Uterus (tissue), 4 donors: Measurements from ENCODE around the gene KLF5. TPM values are rescaled to one million over a fixed set of nuclear protein-coding genes. Genes with fewer than 3 reads are reported as not detected.

ENCODE experiments used
- DNase-seq, 2 donors: peaks; one replicate each; pipeline ENCODE4 v3.0.0-alpha.2; 2019 to 2020
- H3K27ac ChIP-seq, 2 donors: fragments of 200-600 bp; sonication (generic); 1 replicate in 1 of 2; 2 replicates in 1 of 2; pipeline ENCODE4 v1.5.1; 2016 to 2018
- H3K27me3 ChIP-seq, 2 donors: fragments of 200-600 bp; sonication (generic); one replicate each; pipeline ENCODE4 v1.5.1; 2018 to 2019; ENCODE audit warnings: control low read depth in 1 of 2
- H3K36me3 ChIP-seq, 2 donors: fragments of 200-600 bp; sonication (generic); one replicate each; pipeline ENCODE4 v1.5.1; 2019; ENCODE audit warnings: control low read depth in 1 of 2
- H3K4me1 ChIP-seq, 2 donors: fragments of 200-600 bp; sonication (generic); one replicate each; pipeline ENCODE4 v1.5.1; 2018 to 2019; ENCODE audit warnings: control low read depth in 1 of 2
- H3K4me3 ChIP-seq, 2 donors: fragments of 200-600 bp; sonication (generic); 1 replicate in 1 of 2; 2 replicates in 1 of 2; pipeline ENCODE4 v1.5.1; 2018 to 2019; ENCODE audit warnings: mild to moderate bottlenecking in 1 of 2
- H3K9me3 ChIP-seq, 2 donors: fragments of 200-600 bp; sonication (generic); one replicate each; pipeline ENCODE4 v1.5.1; 2019; ENCODE audit warnings: control low read depth in 1 of 2
- POLR2A ChIP-seq, 2 donors: fragments of 450-650 bp; IDR thresholded peaks; one replicate each; pipeline ENCODE4 v1.6.1; 2016; ENCODE audit warnings: antibody characterized with exemption in 2 of 2, mild to moderate bottlenecking in 1 of 2, moderate library complexity in 1 of 2
- intact Hi-C: fragments of 100-400 bp; cut with DNase I; formaldehyde crosslinking; loops from one replicate; pipeline ENCODE4 v1.15.1; 2023; ENCODE audit warnings: low total_unique reads
- total RNA-seq, 4 donors: library from RNA; depleted of rRNA in 3 of 4; stranded (reverse); fragments of >200 nt in 3 of 4; gene quantifications; one replicate each; pipeline versions ENCODE4 v1.1.0 to v1.2.4, GENCODE V29; 2014 to 2023
- TF ChIP-seq, protein P1 (sequence below), 4 experiments: fragments of 200-600 bp in 2 of 4; fragments of 450-650 bp in 2 of 4; sonication (generic) in 2 of 4; IDR thresholded peaks; one replicate each; pipeline ENCODE4 v1.5.1; 2016 to 2019; ENCODE audit warnings: antibody characterized with exemption in 4 of 4, mild to moderate bottlenecking in 2 of 4, moderate library complexity in 1 of 4
- donor health status: DM: yes; HTN: yes; CAD: no.

The KLF5 gene
- total RNA-seq, 4 donors from 2014 or later: 0.77 to 10.7 (median 5.7) TPM

DNA sequence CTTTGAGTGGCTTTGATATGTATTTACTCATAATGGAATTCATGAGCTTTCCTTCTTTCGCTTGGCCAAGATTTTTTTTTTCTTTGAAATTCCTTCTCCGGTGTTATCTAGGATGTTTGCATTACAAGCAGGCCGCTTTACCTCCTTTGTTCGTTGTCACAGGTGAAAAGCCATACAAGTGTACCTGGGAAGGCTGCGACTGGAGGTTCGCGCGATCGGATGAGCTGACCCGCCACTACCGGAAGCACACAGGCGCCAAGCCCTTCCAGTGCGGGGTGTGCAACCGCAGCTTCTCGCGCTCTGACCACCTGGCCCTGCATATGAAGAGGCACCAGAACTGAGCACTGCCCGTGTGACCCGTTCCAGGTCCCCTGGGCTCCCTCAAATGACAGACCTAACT, 16.7 kb downstream of the KLF5 start:
- no peak overlapping the region for H3K27ac ChIP-seq
- DNase-seq: no peak
- H3K9me3 ChIP-seq: no peaks in the 10 kb centered on the region
- H3K4me3 ChIP-seq: no peak overlapping the region
- intact Hi-C loops: no loop called here
- TF ChIP-seq, protein P1, sequence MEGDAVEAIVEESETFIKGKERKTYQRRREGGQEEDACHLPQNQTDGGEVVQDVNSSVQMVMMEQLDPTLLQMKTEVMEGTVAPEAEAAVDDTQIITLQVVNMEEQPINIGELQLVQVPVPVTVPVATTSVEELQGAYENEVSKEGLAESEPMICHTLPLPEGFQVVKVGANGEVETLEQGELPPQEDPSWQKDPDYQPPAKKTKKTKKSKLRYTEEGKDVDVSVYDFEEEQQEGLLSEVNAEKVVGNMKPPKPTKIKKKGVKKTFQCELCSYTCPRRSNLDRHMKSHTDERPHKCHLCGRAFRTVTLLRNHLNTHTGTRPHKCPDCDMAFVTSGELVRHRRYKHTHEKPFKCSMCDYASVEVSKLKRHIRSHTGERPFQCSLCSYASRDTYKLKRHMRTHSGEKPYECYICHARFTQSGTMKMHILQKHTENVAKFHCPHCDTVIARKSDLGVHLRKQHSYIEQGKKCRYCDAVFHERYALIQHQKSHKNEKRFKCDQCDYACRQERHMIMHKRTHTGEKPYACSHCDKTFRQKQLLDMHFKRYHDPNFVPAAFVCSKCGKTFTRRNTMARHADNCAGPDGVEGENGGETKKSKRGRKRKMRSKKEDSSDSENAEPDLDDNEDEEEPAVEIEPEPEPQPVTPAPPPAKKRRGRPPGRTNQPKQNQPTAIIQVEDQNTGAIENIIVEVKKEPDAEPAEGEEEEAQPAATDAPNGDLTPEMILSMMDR (IDR thresholded peaks at IDR 0.05): no peak
- no peak for TF ChIP-seq POLR2A (IDR thresholded peaks at IDR 0.05)
- H3K4me1 ChIP-seq: no peaks in the 10 kb centered on the region
- H3K36me3 ChIP-seq: no peaks in the 10 kb centered on the region
- no peaks in the 10 kb centered on the region for H3K27me3 ChIP-seq

DNA sequence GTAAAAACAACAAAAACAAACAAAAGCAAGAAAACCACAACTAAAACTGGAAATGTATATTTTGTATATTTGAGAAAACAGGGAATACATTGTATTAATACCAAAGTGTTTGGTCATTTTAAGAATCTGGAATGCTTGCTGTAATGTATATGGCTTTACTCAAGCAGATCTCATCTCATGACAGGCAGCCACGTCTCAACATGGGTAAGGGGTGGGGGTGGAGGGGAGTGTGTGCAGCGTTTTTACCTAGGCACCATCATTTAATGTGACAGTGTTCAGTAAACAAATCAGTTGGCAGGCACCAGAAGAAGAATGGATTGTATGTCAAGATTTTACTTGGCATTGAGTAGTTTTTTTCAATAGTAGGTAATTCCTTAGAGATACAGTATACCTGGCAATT, 17.1 kb downstream of the KLF5 start:
- TF ChIP-seq POLR2A (IDR thresholded peaks at IDR 0.05): no peak
- TF ChIP-seq, protein P1 (IDR thresholded peaks at IDR 0.05): no peak
- H3K4me3 ChIP-seq: no peak overlapping the region
- no peaks in the 10 kb centered on the region for H3K4me1 ChIP-seq
- no peaks in the 10 kb centered on the region for H3K36me3 ChIP-seq
- intact Hi-C loops: no loop called here
- no peaks in the 10 kb centered on the region for H3K9me3 ChIP-seq
- no peak for DNase-seq
- H3K27ac ChIP-seq: no peak overlapping the region
- no peaks in the 10 kb centered on the region for H3K27me3 ChIP-seq

GRCh38 chr13:73077865-73078264, 19.1 kb downstream of the KLF5 start:
- no peak overlapping the region for H3K27ac ChIP-seq
- H3K36me3 ChIP-seq: no peaks in the 10 kb centered on the region
- no peak overlapping the region for H3K4me3 ChIP-seq
- H3K27me3 ChIP-seq: no peaks in the 10 kb centered on the region
- no peaks in the 10 kb centered on the region for H3K9me3 ChIP-seq
- TF ChIP-seq POLR2A (IDR thresholded peaks at IDR 0.05): no peak
- TF ChIP-seq, protein P1 (IDR thresholded peaks at IDR 0.05): no peak
- intact Hi-C loops: no loop called here
- no peak for DNase-seq
- H3K4me1 ChIP-seq: no peaks in the 10 kb centered on the region

GRCh38 chr13:73079359-73079758, 20.6 kb downstream of the KLF5 start:
- H3K4me3 ChIP-seq: no peak overlapping the region
- H3K36me3 ChIP-seq: no peaks in the 10 kb centered on the region
- no peak for DNase-seq
- intact Hi-C loops: no loop called here
- no peaks in the 10 kb centered on the region for H3K27me3 ChIP-seq
- no peak for TF ChIP-seq POLR2A (IDR thresholded peaks at IDR 0.05)
- TF ChIP-seq, protein P1 (IDR thresholded peaks at IDR 0.05): no peak
- no peak overlapping the region for H3K27ac ChIP-seq
- H3K9me3 ChIP-seq: no peaks in the 10 kb centered on the region
- no peaks in the 10 kb centered on the region for H3K4me1 ChIP-seq

GRCh38 chr13:73081256-73081915, 22.6 kb downstream of the KLF5 start:
- no peak overlapping the region for H3K27ac ChIP-seq

More at GRCh38 chr13:73081256-73081915, 22.6 kb downstream of the KLF5 start:
- no peak for DNase-seq
- no peaks in the 10 kb centered on the region for H3K4me1 ChIP-seq
- intact Hi-C loops: no loop called here
- H3K9me3 ChIP-seq: no peaks in the 10 kb centered on the region
- no peaks in the 10 kb centered on the region for H3K27me3 ChIP-seq
- H3K4me3 ChIP-seq: no peak overlapping the region
- TF ChIP-seq POLR2A (IDR thresholded peaks at IDR 0.05): no peak
- TF ChIP-seq, protein P1 (IDR thresholded peaks at IDR 0.05): no peak
- no peaks in the 10 kb centered on the region for H3K36me3 ChIP-seq
